Prostate gland (tissue), 2 donors: ENCODE measurements around the gene FLYWCH1. TPM values are rescaled to one million over a fixed set of nuclear protein-coding genes. Genes with fewer than 3 reads are reported as not detected.

Source experiments
- DNase-seq: peaks from one replicate; pipeline ENCODE4 v3.0.0-alpha.2; 2019; ENCODE audit warnings: low spot score
- H3K27ac ChIP-seq, 2 donors: fragments of 200-600 bp; sonication (generic); 2 replicates each; pipeline ENCODE4 v1.5.1; 2017 to 2019
- H3K27me3 ChIP-seq: fragments of 200-600 bp; sonication (generic); replicated peaks from 2 replicates; pipeline ENCODE4 v1.5.1; 2019; ENCODE audit not compliant: insufficient read depth
- H3K36me3 ChIP-seq, 2 donors: fragments of 200-600 bp; sonication (generic); 1 replicate in 1 of 2; 2 replicates in 1 of 2; pipeline versions ENCODE4 v1.5.1 to v1.8.1; 2017 to 2019
- H3K4me1 ChIP-seq: fragments of 200-600 bp; sonication (generic); replicated peaks from 2 replicates; pipeline ENCODE4 v1.5.1; 2019
- H3K4me3 ChIP-seq, 2 donors: fragments of 200-600 bp; sonication (generic); 2 replicates each; pipeline ENCODE4 v1.5.1; 2017 to 2019
- H3K9me3 ChIP-seq: fragments of 200-600 bp; sonication (generic); 2 replicates; pipeline ENCODE4 v1.5.1; 2017
- CTCF ChIP-seq, 4 experiments: fragments of 200-600 bp in 2 of 4; fragments of 450-650 bp in 2 of 4; sonication (generic) in 2 of 4; IDR thresholded peaks; 1 replicate in 3 of 4; 2 replicates in 1 of 4; pipeline ENCODE4 v1.5.1; 2016 to 2019; ENCODE audit warnings: antibody characterized with exemption in 4 of 4, mild to moderate bottlenecking in 2 of 4, moderate library complexity in 2 of 4
- POLR2A ChIP-seq: fragments of 450-650 bp; IDR thresholded peaks from one replicate; pipeline ENCODE4 v1.6.1; 2016; ENCODE audit warnings: antibody characterized with exemption, mild to moderate bottlenecking
- POLR2AphosphoS5 ChIP-seq: sonication (generic); formaldehyde crosslinking; IDR thresholded peaks from one replicate; pipeline ENCODE4 v1.6.1; 2017; ENCODE audit warnings: antibody characterized with exemption
- WGBS: methylation state at CpG from one replicate; pipeline ENCODE4 v1.1.5; 2018; 5-methylcytosine and 5-hydroxymethylcytosine counted together
- intact Hi-C: fragments of 100-400 bp; cut with DNase I; formaldehyde crosslinking; loops from one replicate; pipeline ENCODE4 v1.14.2; 2022
- total RNA-seq, 2 donors: library from RNA; depleted of rRNA; stranded (reverse); fragments of >200 nt; gene quantifications; one replicate each; pipeline ENCODE4 v1.1.0, GENCODE V29; 2016

FLYWCH1 gene
- total RNA-seq, 2 donors from 2014 or later = 53.0 to 55.6 TPM

DNA sequence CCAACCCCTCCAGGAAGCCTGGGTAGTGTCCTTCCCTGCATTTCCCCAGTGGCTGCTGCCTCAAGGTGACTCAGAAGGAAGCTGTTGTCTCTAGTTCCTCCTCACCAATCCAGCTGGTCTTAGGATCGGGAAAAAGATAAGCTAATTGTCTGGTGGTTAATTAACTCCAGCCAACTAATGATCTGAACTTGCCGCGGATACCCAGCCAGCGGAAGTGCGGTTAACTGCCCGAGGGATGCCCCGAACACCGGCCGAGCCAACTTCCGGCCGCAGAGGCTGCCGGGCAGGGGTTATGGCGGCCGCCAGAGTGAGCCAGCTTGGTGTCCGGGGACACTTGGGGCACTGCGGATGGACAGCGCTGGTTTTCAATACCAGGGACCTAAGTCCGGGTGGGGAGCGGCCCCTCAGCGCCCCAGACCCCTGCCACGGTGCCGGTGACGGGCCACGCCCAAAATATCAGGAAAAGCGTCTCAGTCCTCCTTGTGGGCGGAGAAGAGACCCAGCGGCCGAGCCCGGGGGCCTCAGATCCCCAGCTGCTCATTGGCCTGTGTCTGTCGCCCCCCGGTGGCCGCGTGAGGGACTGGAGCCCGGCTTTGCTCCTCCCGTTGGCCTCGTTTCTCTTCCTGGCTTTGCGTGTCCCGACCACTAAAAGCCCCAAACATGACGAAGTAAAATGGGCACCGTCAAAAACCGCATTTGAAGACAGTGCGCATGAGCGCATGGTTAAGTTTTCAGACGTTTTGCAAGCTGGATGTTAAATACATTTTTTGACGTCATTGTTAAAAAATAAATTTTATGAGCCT lies 43.5 kb upstream of the FLYWCH1 start:
- no peak for TF ChIP-seq POLR2A
- peak; percentile 95 to 99 (median 98) for TF ChIP-seq CTCF (IDR thresholded peaks at IDR 0.05)
- TF ChIP-seq POLR2AphosphoS5 = peak; percentile 81
- Histone ChIP-seq H3K27me3 (no peaks in the 10 kb centered on the region), H3K4me1 (no peaks in the 10 kb centered on the region), H3K4me3 (peak overlapping the region; percentile 46 to 78), H3K36me3 (no peaks in the 10 kb centered on the region), H3K27ac (peak overlapping the region; percentile 80 to 92), H3K9me3 (no peaks in the 10 kb centered on the region)
- DNase-seq = peak; percentile 93
- intact Hi-C loops = loop anchor here (5.0 kb wide), 1 partner anchor 91 kb away; the partner anchor contains the start of gene ELOB
- under 1% methylated on average over 45 of the region's 45 CpGs for WGBS

DNA sequence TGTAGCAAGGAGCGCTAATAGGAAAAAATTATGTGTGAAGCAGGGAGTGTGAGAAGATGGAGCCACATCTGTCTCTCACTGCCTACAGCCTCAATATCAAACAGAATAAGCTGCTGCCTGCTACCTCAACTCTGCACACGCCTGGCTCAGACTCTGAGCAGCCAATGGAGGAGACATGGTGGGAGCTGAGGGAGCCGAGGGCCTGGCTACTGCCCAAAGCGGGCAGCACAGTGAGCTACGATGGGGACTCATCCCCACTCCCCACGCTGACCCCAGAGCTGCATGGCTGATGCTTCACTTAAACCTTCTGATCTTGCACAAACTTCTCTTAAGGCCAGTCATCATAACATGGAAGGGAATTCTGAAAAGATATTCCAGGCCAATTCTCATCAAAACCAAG lies 39.8 kb upstream of the FLYWCH1 start:
- TF ChIP-seq CTCF (IDR thresholded peaks at IDR 0.05) = no peak
- Histone ChIP-seq H3K4me1 (no peaks in the 10 kb centered on the region), H3K4me3 (no peak overlapping the region), H3K27ac (no peak overlapping the region), H3K27me3 (no peaks in the 10 kb centered on the region), H3K36me3 (no peaks in the 10 kb centered on the region), H3K9me3 (no peaks in the 10 kb centered on the region)
- 76% methylated on average over 6 of the region's 6 CpGs for WGBS
- intact Hi-C loops = loop anchor here (5.0 kb wide), 2 partner anchors 40 to 55 kb away; partner anchors contain the start of gene FLYWCH1
- DNase-seq = no peak

- H3K9me3 ChIP-seq = no peaks in the 10 kb centered on the region
- no peak for DNase-seq
- H3K27ac ChIP-seq = peak overlapping the region; percentile 15 to 41
- WGBS = 46% methylated on average over 21 of the region's 21 CpGs
- H3K4me1 ChIP-seq = peaks cover 3% of the 10 kb centered on the region
- no peaks in the 10 kb centered on the region for H3K27me3 ChIP-seq
- no peak overlapping the region for H3K4me3 ChIP-seq
- H3K36me3 ChIP-seq = no peaks in the 10 kb centered on the region
- no peak for TF ChIP-seq POLR2A
- no peak for TF ChIP-seq POLR2AphosphoS5
- no peak for TF ChIP-seq CTCF (IDR thresholded peaks at IDR 0.05)
- intact Hi-C loops = loop anchor here (5.0 kb wide), 2 partner anchors 38 to 53 kb away; partner anchors contain the start of gene FLYWCH1
Measured at GRCh38 chr16:2874032-2874911, 37.5 kb upstream of the FLYWCH1 start.

DNA sequence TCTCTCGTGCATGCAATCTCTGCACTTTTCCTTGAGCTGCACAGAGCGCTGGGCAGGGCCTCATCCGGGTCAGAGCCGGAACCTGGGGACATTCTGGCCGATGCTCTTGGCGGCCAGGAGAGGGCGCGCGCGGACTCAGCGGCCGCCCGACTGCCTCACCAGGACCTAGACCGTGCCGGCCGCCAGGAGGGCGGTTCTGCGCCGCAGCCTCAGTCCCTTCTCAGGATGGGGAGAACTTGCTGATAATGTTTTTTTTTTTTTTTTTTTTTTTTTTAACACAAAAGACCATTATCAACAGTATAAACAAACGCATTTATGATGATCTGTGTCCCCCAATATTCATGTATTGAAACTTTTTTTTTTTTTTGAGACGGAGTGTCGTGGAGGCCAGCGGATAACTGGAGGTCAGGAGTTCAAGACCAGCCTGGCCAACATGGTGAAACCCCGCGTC lies 36.8 kb upstream of the FLYWCH1 start:
- TF ChIP-seq POLR2AphosphoS5 (peak; percentile 87), CTCF (IDR thresholded peaks at IDR 0.05) (peak; percentile 79 to 99 (median 92)), POLR2A (no peak)
- intact Hi-C loops = loop anchor here (5.0 kb wide), 2 partner anchors 37 to 52 kb away; partner anchors contain the start of gene FLYWCH1
- WGBS = 12% methylated on average over 25 of the region's 25 CpGs
- Histone ChIP-seq H3K27ac (peak overlapping the region; percentile 15 to 41), H3K36me3 (no peaks in the 10 kb centered on the region), H3K27me3 (no peaks in the 10 kb centered on the region), H3K4me1 (peaks cover 3% of the 10 kb centered on the region), H3K4me3 (no peak overlapping the region), H3K9me3 (no peaks in the 10 kb centered on the region)
- DNase-seq = peak; percentile 74
